Measurements from ENCODE around the gene ADGRE2. TPM values are rescaled to one million over a fixed set of nuclear protein-coding genes. Genes with fewer than 3 reads are reported as not detected.

The ADGRE2 gene
- total RNA-seq: 0.13 and 0.30 TPM in 2 replicates

GRCh38 chr19:14778110-14778845 lies at the start of gene ADGRE2:
ADGRE2 (minus strand) TSS chr19:14778560; CDS start chr19:14776756, 1,804 bp downstream.

GRCh38 chr19:14689598-14690503 lies 88.5 kb downstream of the ADGRE2 start, which contains the start of gene ZNF333:
ZNF333 (plus strand) TSS chr19:14690048; CDS start chr19:14693492, 3,444 bp downstream.

Other genes with a start within 250 kb of the ADGRE2 start
- gene TECR, start 249.0 kb downstream of the ADGRE2 start, total RNA-seq: 26.3 and 28.5 TPM in 2 replicates
- gene NDUFB7, start 206.5 kb downstream of the ADGRE2 start, total RNA-seq: 108 and 130 TPM in 2 replicates
- gene CLEC17A, start 195.5 kb downstream of the ADGRE2 start, total RNA-seq: 0.13 and 0.23 TPM in 2 replicates
- not detected in 2 replicates for gene ADGRE3, start 103.7 kb downstream of the ADGRE2 start, total RNA-seq
- 22.5 and 27.1 TPM in 2 replicates for gene ZNF333, start 88.5 kb downstream of the ADGRE2 start, total RNA-seq
- not detected in 2 replicates for gene OR7A5, start 56.6 kb upstream of the ADGRE2 start, total RNA-seq
- gene OR7C1, start 56.6 kb upstream of the ADGRE2 start, total RNA-seq: not detected in 2 replicates
- not detected in 2 replicates for gene OR7A10, start 70.4 kb upstream of the ADGRE2 start, total RNA-seq
- not detected in 2 replicates for gene OR7A17, start 107.6 kb upstream of the ADGRE2 start, total RNA-seq
- gene OR7C2, start 162.9 kb upstream of the ADGRE2 start, total RNA-seq: not detected in 2 replicates
- not detected in 2 replicates for gene SLC1A6, start 201.3 kb upstream of the ADGRE2 start, total RNA-seq